Lung (tissue), 12 donors: ENCODE measurements around the gene MARCHF9. TPM values are rescaled to one million over a fixed set of nuclear protein-coding genes. Genes with fewer than 3 reads are reported as not detected.

ENCODE experiments used
- ATAC-seq: fragments of 200-7000 bp; cut with Tn5 transposase; one replicate; pipeline ENCODE4 v1.9.1; 2020; ENCODE audit warnings: moderate number of reproducible peaks; ENCODE audit not compliant: insufficient read depth, low FRiP score
- DNase-seq, 3 donors: peaks; one replicate each; pipeline ENCODE4 v3.0.0-alpha.2; 2013 to 2017
- H3K27ac ChIP-seq, 2 donors: one replicate each; pipeline ENCODE4 v1.5.1; 2013; ENCODE audit warnings: mild to moderate bottlenecking in 2 of 2, moderate library complexity in 2 of 2, control low read depth in 1 of 2, inconsistent platforms in 1 of 2, low read depth in 1 of 2, low read length in 1 of 2
- H3K27me3 ChIP-seq, 3 donors: one replicate each; pipeline ENCODE4 v1.5.1; 2013; ENCODE audit warnings: low read length in 2 of 3; ENCODE audit not compliant: control insufficient read depth in 3 of 3, insufficient read depth in 3 of 3
- H3K36me3 ChIP-seq, 4 donors: one replicate each; pipeline ENCODE4 v1.5.1; 2013; ENCODE audit warnings: low read length in 4 of 4, mild to moderate bottlenecking in 1 of 4, moderate library complexity in 1 of 4; ENCODE audit not compliant: control insufficient read depth in 4 of 4, insufficient read depth in 4 of 4
- H3K4me1 ChIP-seq, 5 donors: one replicate each; pipeline ENCODE4 v1.5.1; 2013; ENCODE audit warnings: low read length in 5 of 5, mild to moderate bottlenecking in 2 of 5, moderate library complexity in 1 of 5; ENCODE audit not compliant: control insufficient read depth in 5 of 5, insufficient read depth in 5 of 5
- H3K4me3 ChIP-seq: one replicate; pipeline ENCODE4 v1.5.1; 2013; ENCODE audit warnings: mild to moderate bottlenecking, control low read depth, moderate library complexity
- H3K9ac ChIP-seq, 2 donors: one replicate each; pipeline ENCODE4 v1.5.1; 2013; ENCODE audit warnings: low read length in 2 of 2, control low read depth in 1 of 2; ENCODE audit not compliant: insufficient read depth in 1 of 2
- H3K9me3 ChIP-seq, 4 donors: one replicate each; pipeline ENCODE4 v1.5.1; 2013; ENCODE audit warnings: low read length in 3 of 4, mild to moderate bottlenecking in 1 of 4, moderate library complexity in 1 of 4; ENCODE audit not compliant: control insufficient read depth in 4 of 4, insufficient read depth in 3 of 4
- CTCF ChIP-seq: IDR thresholded peaks from 2 replicates; pipeline ENCODE4 v1.5.1; 2012; ENCODE audit warnings: mild to moderate bottlenecking; ENCODE audit errors: control extremely low read depth, extremely low read depth
- WGBS, 2 donors: extraction: QIAGEN DNeasy Blood & Tissue Kit; methylation state at CpG; one replicate each; pipeline ENCODE4 v1.1.7; 2013; 5-methylcytosine and 5-hydroxymethylcytosine counted together
- polyA plus RNA-seq, 2 donors: library from polyadenylated mRNA; stranded (reverse); fragments of 200-250 nt; gene quantifications; one replicate each; pipeline ENCODE4 v1.2.1, GENCODE V29; 2013
- total RNA-seq, 2 donors: library from RNA; depleted of rRNA in 1 of 2; stranded (reverse); fragments of >200 nt in 1 of 2; gene quantifications; one replicate each; pipeline ENCODE4 v1.2.1, GENCODE V29; 2014 to 2021
- donor health status: control.
- donor health status: control.
- donor health status: Bipolar disorder and iron deficiency.
- donor health status: healthy.
- donor health status: DM: yes; HTN: yes; CAD: no.

MARCHF9 gene
- total and polyA plus RNA-seq, 4 donors = 12.1 to 31.1 (median 18.5) TPM

GRCh38 chr12:57793920-57794319 lies 39.0 kb downstream of the MARCHF9 start:
- no peak overlapping the region for H3K9ac ChIP-seq
- no peak for ATAC-seq
- no peak overlapping the region for H3K27ac ChIP-seq
- 38 to 89% methylated on average over 1 of the region's 1 CpG for WGBS, 2 donors
- no peaks in the 10 kb centered on the region for H3K9me3 ChIP-seq
- peaks cover 7 to 30% (median 23%) of the 10 kb centered on the region in 4 donors for H3K36me3 ChIP-seq
- H3K4me3 ChIP-seq = no peak overlapping the region
- no peak for DNase-seq
- no peak for TF ChIP-seq CTCF
- H3K4me1 ChIP-seq = peaks cover 0 to 3% (median 0%) of the 10 kb centered on the region in 5 donors
- no peaks in the 10 kb centered on the region for H3K27me3 ChIP-seq

GRCh38 chr12:57795354-57795753 lies 40.5 kb downstream of the MARCHF9 start:
- WGBS, 2 donors = 90 to 94% methylated on average over 6 of the region's 6 CpGs
- Histone ChIP-seq H3K27ac (no peak overlapping the region), H3K9me3 (no peaks in the 10 kb centered on the region), H3K4me3 (no peak overlapping the region), H3K36me3 (peaks cover 10 to 34% (median 29%) of the 10 kb centered on the region in 4 donors), H3K4me1 (peaks cover 0 to 3% (median 0%) of the 10 kb centered on the region in 5 donors), H3K9ac (no peak overlapping the region), H3K27me3 (no peaks in the 10 kb centered on the region)
- ATAC-seq (no peak), DNase-seq (no peak)
- TF ChIP-seq CTCF = no peak

GRCh38 chr12:57796996-57797395 lies 42.1 kb downstream of the MARCHF9 start:
- DNase-seq (no peak), ATAC-seq (no peak)
- Histone ChIP-seq H3K9me3 (no peaks in the 10 kb centered on the region), H3K27ac (no peak overlapping the region), H3K27me3 (no peaks in the 10 kb centered on the region), H3K9ac (no peak overlapping the region), H3K36me3 (peaks cover 10 to 45% (median 33%) of the 10 kb centered on the region in 4 donors), H3K4me3 (no peak overlapping the region), H3K4me1 (peaks cover 0 to 3% (median 0%) of the 10 kb centered on the region in 5 donors)
- no peak for TF ChIP-seq CTCF
- WGBS, 2 donors = 95 to 98% methylated on average over 1 of the region's 1 CpG

DNA sequence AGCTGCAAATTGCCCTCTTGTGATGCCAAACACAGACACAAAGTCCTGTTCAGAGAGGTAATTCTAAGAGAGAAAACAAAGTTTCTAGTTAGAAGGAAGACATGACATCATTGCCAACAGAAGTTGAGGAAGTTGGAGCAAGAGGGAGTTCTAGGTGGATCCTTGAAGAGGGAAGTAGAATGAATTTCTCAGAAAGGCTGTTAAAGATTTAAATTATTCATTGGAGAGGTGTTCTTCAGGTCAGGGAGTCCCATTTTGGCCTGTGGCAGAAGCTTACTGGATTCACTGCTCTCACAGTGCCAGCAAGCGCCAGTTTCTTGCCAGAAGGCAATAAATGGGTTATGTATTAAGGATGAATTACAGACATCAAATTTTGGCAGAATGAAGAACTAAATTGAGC lies 43.0 kb downstream of the MARCHF9 start:
- Histone ChIP-seq H3K9ac (no peak overlapping the region), H3K4me3 (no peak overlapping the region), H3K27me3 (no peaks in the 10 kb centered on the region), H3K27ac (no peak overlapping the region), H3K36me3 (peaks cover 19 to 53% (median 39%) of the 10 kb centered on the region in 4 donors), H3K4me1 (peaks cover 0 to 3% (median 0%) of the 10 kb centered on the region in 5 donors), H3K9me3 (no peaks in the 10 kb centered on the region)
- DNase-seq (no peak), ATAC-seq (peak; percentile 47)
- no peak for TF ChIP-seq CTCF
- WGBS, 2 donors = 76 to 88% methylated on average over 1 of the region's 1 CpG
